Measurements from ENCODE around the gene SHOC2. TPM values are rescaled to one million over a fixed set of nuclear protein-coding genes. Genes with fewer than 3 reads are reported as not detected.
A peak's percentile ranks its signal among the peaks of the same experiment; 100 is the strongest.

SHOC2 gene
- total RNA-seq, result 187 TPM

DNA sequence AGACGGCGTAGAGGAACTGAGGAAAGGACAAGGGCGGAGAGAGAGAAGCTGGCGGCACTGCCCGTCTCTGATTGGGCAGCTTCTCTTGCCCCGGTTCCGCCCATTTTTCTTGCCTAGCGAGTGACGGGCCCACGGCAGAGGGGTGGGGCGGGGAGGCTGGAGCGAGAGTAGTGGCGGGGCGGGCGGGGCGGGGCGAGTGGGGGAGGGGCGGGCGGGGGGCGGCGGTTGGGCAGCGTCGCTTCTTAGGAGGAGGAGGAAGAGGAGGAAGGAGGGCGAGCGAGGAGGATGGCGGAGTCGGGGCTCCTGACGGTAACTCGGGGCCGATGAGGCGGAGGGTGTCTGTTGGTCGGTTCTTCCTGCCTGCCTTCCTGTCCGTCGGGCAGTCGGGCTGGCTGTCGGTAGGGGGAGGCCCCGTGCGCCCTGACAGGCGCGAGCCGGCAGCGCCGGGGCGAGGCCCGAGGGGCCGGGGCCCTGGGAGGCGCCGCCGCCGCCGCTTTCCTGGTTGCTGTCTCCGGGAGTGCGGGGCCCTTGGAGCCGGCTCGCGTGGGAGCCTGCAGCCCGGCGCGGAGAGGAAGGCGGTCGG, at the start of gene SHOC2:
TSS of gene SHOC2 (plus strand) at position 256 of the 583 bp plus-strand sequence. CDS start 44,755 bp downstream, outside the sequence.
- DNase-seq, result peak; percentile 99

DNA sequence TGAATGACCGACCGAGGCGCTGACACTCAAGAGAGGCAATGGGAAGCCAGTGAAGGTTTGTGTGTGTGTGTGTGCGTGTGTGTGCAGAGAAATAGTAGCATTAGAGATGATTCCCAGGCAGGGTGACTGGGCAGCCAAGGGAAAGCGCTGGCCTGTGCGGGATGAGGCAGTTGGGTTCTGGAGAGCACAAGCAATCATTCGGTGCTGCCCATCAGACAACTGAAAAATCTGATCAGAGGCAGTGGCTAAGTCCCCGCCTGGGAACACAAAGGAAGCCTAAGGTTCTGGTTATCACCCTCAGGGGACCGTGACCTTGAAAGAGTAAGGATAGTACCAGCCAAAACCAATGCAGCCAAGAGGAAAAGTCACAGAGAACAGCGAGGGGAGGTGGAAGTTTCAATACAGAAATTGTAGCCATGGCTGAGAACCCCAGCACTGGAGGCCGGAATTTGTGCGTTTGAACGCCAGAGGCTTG, 48.5 kb upstream of the SHOC2 start:
- DNase-seq, result no peak

DNA sequence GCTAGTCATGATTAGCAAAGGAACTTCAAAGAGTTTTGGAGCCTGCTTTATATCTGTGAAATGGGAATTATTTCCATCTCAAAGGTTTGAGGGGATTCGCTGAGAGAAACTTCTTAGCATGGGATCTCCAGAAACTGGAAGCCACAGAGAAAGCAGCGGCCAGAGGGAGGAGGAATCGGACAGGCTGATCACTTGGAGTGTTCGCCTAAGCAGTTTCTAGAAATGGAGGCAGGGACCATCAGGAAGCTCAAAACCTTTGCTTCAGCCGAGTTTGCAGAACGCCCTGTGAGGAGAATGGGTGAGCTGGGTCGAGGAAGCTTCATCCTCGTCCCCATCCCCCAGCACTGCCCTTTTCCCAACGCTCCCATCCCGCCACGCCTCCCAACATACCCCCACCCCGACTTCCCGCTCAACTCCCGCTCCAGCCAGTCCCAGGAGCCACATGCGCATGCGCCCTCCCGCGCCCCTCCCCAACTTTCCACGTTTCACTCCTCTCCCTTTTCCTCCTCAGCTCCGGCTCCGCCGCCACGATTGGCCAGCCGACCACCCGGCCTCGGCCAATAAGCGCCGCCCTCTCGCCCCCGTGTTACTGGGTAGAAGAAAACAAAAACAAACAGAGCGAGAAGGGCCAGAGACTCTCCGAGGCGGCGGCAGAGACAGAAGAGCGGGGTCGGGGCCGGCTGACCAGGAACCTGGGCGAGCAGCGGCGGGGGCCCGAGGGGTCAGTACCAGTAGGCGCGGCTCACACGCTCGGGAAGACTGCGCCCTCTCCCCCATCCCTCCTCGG, 47.9 kb upstream of the SHOC2 start, which contains the start of gene PDCD4:
TSS of gene PDCD4 (plus strand) at position 631 of the 787 bp plus-strand sequence. CDS start 4,100 bp downstream, outside the sequence.
- peak; percentile 98 for DNase-seq

DNA sequence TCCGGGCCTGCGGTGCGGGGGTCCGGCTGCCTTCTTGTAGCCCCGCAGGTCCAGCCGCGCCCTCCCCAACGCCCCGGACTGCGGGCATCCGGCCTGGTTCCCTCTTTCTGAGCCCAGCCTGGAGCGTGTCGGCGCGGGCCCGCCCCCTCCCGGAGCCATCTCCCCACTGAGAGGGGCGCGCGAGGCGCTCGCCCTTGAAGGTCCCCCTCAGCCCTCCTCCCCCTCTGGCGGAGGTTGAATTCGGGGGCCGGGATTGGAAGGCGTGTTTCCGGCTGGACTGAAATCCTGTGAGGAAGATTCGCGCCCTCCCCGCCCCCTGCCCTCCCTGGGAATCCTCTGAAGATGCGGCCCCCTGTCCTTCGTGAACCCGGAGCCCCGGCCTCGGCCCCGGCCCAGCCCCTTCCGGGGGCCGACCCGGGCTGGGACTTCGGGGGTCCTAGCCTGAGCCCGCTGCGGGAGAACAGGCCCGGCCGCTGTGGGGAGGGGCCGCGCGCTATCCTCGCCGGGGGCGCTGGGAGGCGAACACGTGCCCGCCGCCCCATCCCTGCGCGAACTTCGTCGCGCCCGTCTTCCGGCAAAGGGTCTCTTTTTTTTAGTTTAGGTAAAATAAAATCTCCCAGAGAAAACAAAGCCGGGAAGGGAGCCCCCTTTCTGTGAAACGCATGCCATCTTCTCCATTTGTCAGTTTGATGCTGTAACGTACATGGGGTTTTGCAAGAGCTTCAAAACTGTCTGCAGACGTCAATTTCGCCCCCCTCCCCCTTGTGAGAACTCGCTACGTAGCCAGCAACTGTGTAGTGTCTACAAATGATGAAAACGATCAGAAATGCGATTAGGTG, 47.0 kb upstream of the SHOC2 start:
- peak; percentile 65 for DNase-seq

DNA sequence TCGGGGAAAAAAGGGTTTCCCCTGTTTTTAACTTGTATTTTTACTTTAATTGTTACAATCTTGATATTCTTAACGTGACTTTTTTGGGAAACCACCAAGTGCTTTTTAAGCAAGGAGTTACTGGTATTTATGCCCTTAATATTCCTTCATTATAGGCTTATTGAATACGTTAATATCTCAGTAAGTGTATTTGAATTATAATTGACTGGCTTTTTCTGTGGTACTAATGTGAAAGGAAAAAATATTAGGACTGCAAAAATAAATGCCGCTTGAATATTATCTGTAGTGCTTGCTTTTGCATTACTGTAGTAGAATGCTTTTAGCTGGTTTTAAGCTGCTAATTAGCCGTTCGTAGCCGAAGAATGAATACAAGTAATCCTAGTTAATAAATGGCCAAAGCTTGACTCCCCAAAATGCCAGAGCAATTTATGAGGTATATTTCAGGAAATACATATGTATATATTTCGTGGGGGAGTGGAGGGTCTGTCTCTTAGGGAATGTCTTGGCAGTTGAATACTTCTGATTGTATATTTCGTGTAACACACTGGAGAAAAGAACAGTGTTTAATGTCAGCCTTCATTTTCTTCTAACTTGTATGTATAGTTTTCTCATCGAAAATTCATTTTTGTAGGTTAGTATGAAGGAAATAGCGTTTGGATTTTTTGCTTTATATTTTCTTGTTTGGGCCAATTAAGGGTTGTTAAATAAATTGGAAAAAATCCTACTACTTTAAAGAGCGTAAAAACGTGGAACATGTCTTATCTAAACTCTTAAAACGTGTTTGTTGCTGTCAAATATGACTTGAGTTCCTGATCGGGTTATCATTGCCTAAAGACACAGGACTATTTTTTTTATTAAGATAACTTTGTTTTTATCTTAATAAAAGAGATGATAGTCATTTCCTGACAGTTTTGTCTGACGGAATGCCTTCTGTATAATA, 46.1 kb upstream of the SHOC2 start:
- no peak for DNase-seq

DNA sequence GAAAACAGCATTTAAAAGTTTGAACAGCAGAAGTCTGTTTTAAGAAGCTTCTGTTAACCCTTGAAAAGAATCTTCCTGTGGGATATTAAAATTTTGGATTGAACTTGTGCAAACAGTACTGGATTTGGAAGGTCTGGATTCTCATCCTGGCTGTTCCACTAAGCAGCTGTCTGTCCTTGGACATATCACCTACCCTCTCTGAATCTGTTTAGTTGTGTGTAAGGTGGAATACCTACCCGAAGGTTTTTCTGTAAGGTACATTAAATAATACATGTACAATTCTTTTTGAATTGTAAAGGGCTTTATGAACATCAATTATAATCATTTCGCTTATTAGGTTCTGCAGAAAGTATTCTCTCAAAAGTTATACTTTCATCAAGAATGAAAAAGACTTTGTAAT, 45.5 kb upstream of the SHOC2 start:
- DNase-seq, result no peak

DNA sequence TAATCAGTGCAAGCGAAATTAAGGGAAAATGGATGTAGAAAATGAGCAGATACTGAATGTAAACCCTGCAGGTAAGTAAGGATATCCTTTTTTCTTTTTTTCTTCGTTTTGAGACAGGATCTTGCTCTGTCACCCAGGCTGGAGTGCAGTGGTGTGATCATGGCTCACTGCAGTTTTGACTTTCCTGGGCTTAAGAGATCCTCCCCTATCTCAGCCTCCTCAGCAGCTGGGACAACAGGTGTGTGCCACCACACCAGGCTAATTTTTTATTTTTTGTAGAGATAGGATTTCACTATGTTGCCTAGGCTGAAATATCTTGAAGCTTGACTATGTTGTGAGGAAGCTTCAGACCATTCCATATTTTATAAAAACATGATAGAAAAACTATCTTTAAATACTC, 43.4 kb upstream of the SHOC2 start:
- no peak for DNase-seq

DNA sequence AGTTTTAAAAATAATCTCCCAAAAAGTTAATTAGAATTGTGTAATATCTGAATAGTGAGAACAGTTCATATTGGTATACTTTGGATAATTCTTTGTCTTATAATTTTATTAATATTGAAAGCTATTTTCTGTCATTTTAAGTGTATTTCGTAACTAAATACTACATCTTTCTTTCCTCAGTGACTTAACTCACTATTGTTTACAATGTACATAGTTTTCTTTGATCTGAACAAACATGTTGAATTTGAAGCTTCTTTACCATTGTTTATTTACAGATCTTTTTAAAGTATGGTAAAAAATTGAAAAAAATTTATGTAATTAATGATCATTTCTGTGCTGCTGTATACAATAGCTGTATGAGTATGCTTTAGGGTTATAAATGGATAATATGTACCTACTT, 42.6 kb upstream of the SHOC2 start:
- no peak for DNase-seq

DNA sequence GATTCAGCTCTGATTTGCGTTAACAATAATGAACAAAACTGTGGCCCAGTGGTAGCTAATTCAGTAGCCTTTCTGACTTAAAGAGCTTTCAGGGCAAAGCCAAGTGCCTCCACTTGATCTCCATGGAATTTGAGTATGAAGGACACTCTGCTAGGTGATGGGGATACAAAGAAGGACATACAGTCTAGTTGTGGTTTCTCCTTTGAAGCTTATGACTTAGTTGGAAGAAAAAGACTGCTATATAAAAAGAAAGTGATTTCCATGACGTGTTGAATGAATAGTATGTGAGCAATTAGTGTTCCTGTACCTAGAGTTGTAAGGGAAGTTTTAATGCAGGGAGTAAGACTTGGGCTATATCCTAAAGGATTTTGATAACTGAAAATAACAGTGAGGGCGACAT, 39.4 kb upstream of the SHOC2 start:
- DNase-seq, result no peak

DNA sequence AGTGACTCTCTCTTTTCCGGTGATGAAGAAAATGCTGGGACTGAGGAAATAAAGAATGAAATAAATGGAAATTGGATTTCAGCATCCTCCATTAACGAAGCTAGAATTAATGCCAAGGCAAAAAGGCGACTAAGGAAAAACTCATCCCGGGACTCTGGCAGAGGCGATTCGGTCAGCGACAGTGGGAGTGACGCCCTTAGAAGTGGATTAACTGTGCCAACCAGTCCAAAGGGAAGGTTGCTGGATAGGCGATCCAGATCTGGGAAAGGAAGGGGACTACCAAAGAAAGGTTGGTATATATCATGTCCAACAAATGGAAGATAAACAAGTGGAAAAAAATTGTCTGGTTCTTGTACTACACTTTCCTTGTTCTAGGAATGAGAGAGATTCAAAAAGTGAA, 38.2 kb upstream of the SHOC2 start:
- no peak for DNase-seq

DNA sequence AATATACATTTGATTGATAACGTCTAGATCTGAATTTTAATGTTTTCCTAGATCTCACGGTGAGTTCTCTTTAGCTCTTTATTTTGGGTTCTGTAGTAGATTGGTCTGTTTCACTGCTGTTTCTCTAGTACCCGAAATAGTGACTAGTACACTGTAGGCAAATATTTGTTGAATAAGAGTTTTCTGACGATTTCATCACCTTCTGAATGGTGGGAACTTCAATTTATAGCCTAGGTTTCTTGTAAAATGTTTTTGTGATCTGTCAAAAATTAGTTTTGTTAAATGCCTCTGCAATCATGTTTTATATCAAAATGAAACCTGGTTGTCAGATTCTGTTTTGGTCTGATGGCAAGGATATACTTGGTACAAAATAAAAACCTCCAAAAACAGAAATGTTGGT, 37.5 kb upstream of the SHOC2 start:
- no peak for DNase-seq

DNA sequence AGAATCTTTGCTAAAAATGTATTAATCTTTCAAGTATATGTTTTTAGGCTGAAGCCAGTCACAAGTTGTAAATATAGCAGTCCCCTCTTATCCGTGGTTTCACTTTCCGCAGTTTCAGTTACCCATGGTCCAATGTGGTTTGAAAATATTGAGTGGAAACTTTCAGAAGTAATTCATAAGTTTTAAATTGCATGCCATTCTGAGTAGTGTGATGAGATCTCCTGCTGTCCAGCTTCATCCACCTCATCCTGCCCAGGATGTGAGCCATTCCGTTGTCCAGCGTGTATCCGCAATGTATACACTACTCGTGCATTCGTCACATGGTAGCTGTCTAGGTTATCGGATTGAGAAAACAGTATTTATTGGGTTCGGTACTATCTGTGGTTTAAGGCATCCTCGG, 35.5 kb upstream of the SHOC2 start:
- DNase-seq, result no peak

DNA sequence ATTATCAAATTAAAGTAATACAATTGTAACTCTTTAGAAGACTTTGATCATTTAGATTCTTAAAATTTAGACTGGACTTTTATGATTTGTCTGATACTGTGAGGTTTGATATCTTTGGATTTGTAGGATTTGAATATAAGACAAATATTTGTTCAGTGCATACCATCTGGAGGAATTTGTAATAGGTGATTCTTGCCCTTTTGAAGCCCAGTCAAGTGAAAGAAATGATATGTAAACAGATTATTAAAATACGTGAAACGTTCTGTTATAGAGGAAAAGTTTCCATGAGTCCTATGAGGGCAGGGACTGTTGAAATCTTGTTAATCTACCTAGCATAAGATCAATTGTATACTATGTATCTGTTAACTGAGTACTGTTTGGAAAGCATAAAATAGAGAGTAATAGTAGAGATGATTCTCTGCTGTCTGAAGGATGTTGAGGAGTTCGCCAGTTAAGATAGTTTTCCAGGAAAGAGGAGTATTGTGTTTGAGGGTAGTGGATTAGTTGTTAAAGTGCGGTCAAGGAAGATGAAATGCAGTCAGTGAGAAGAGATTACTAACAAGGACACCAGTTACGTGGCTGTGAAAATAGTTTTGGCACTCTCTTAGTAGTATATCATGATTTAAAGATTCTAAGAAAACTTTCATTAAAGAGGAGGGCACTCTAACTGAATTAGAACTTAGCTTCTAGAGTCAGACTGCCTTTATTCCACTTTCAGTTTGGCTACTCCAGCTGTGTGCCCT, 33.3 kb upstream of the SHOC2 start:
- DNase-seq, result no peak

DNA sequence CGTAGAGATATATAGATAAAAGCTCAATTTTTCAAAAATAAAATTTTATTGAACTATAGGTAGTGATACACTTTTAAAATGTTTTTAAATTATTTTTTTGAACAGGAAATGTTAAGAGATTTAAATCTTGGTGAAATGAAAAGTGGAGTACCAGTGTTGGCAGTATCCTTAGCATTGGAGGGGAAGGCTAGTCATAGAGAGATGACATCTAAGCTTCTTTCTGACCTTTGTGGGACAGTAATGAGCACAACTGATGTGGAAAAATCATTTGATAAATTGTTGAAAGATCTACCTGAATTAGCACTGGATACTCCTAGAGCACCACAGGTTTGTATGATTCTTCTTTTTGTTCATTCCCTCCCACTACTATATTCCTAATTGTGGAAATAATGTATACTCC, 31.8 kb upstream of the SHOC2 start:
- no peak for DNase-seq

DNA sequence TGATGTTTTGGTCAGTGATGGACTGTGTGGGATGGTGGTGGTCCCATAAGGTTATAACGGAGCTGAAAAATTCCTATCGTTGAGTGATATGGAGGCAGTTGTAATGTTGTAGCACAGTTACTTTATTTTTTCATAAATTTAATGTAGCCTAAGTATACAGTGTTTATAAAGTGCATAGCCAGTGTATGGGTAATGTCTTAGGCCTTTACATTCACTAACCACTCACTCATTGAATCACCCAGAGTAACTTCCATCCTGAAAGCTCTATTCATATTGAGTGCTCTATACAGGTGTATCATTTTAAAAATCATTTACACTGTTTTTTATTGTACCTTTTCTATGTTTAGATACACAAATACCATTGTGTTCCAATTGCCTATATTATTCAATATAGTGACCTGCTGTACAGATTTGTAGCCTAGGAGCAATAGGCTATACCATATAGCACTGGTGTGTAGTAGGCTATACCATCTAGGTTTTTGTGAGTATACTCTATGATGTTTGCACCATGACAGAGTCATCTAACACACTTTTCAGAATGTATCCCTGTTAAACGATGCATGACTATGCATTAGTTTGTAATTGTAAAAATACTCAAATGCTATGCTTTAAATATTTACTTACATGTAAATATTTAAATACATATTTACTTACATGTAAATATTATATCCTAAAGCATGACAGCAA, 26.7 kb upstream of the SHOC2 start:
- DNase-seq, result no peak

DNA sequence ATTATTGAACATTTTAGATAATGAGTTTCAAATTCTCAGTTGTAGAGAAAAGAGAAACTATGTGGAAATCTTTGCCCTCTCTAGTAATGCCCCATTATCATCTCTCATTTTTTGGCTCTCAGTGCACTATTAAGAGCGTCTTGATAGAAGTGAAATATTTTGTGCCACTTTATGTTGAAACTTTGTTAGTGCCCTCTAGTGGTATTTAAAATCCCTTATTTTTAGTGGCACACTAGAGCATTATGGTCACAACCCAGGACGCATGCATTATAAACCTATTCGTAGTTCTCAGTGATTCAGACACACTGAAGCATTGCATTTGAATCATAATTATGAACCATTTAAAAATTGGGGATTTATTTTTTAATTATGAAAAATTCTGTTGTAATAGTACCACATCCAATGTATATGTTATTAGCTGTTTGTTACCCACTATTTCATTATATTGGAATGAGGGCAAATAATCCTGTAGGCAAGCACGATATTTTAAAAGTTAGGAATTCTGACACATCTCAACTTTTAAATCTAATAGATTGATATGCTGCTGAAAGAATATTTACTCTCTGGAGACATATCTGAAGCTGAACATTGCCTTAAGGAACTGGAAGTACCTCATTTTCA, 25.7 kb upstream of the SHOC2 start:
- no peak for DNase-seq

DNA sequence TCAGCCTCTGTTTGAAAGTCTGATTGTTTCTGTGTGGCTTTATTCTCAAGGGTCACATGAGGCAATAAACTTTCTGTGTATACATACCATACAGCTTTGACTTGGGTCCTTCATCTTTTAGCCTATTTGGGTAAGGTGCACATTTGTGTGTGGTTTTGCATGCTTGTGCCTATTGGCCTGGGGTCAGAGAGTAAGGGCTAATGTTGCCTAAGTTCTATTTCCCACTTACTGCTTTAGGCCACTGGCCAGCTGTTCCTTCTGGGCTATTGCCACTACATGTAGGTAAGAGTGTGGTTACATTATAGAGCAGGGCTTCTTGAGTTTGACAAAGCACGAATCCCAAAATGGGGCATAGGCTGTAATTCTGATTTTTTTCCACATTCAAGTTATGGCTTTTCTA, 22.2 kb upstream of the SHOC2 start:
- no peak for DNase-seq

DNA sequence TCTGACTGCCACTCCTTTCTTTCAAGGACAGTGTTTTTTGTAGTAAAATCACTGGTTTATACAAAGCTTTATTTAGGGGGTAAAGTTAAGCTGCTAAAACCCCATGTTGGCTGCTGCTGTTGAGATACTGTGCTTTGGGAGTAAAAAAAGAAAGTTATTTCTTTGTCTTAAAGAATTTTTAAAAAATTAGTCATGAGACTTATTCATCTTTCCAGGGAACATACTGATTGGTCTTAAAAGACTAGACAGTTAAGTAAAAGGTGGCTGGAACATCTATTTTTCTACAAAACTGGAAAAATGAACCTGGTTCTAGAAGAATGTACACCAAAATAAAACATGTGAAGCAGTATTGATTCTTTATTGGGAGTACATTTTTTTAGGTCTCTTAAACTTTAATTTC, 21.0 kb upstream of the SHOC2 start:
- no peak for DNase-seq

DNA sequence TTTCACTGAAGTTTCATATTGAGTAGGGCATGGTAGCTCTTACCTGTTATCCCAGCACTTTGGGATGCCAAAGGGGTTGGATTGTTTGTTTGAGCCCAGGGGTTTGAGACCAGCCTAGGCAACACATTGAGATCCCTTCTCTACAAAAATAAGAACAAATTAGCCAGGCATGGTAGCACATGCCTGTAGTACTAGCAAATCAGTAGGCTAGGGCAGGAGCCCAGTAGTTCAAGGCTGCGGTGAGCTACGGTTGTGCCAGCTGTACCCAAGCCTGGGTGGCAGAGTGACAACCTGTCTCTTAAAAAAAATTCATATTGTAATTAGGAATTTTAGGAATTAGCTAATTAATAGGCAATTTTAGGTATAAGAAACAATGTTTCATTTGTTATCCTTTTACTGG, 18.4 kb upstream of the SHOC2 start:
- no peak for DNase-seq
